GM12873 (cell line): ENCODE results near the gene ACTN4.
A peak's percentile ranks its signal among the peaks of the same experiment; 100 is the strongest.

Source experiments
- TF ChIP-seq, protein P1 (sequence below): IDR thresholded peaks from 2 replicates; pipeline ENCODE4 v1.5.1; 2012; ENCODE audit warnings: low read depth, mild to moderate bottlenecking, moderate library complexity, low read length, control low read depth; ENCODE audit not compliant: insufficient read depth; ENCODE audit errors: missing control alignments

ACTN4 gene

DNA sequence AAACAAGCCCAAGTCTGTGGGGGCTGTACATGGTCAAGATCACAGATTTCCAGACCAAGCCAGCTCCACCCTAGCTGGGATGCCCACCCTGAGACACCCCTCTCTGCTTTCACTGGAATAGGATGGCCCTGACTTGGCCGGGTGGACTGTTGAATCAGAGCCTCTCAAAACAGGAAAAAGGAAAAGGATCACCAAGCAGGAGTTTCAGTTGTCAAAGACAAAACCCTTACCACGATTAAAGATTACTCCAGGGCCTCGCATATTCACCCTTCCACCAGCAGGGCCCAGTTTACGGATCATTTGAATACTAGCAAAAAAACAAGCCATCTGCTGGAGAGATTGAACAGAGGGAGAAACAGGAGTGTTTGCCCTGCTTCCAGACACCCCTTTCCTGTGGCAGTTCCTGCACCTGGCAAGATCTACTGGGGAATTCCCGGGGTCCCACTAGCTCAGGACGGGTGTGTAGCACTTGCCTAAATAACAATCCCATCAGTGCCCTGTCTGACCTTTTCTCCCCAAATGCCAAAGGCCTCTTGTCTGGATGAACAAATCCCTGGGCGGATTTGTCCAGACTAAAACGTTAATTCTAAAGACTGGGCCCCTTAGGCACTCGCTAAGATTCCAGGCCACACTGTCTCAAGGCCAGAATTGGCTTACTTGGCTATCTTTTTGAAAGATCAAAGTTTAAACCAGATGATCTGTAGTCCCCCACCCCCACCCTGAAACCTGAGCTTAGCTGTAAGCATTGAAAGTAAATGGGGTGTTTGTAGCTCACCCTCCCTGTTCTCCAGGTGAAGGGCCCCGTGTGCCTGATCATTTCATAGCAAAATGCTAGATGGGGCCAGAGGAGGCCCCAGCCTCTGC, 38.4 kb downstream of the ACTN4 start:
- TF ChIP-seq, protein P1, sequence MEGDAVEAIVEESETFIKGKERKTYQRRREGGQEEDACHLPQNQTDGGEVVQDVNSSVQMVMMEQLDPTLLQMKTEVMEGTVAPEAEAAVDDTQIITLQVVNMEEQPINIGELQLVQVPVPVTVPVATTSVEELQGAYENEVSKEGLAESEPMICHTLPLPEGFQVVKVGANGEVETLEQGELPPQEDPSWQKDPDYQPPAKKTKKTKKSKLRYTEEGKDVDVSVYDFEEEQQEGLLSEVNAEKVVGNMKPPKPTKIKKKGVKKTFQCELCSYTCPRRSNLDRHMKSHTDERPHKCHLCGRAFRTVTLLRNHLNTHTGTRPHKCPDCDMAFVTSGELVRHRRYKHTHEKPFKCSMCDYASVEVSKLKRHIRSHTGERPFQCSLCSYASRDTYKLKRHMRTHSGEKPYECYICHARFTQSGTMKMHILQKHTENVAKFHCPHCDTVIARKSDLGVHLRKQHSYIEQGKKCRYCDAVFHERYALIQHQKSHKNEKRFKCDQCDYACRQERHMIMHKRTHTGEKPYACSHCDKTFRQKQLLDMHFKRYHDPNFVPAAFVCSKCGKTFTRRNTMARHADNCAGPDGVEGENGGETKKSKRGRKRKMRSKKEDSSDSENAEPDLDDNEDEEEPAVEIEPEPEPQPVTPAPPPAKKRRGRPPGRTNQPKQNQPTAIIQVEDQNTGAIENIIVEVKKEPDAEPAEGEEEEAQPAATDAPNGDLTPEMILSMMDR: peak; percentile 65

DNA sequence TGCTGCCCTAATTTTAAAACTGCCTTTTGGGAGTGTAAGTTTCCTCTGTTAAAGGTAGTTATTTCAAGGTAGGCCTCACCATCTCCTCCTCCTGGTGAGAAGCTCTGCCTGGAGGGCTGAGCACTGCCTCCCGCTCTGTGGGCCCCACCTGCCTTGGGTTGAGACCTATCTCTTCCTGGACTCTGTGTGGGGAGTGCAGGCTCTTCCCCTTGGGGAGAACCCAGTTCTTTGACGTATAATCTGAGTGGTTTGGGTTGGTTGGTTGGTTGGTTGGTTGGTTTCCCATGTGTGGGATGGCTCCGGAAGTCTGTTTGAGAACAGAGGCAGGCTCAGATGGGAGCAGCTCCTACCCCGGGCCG, 39.1 kb downstream of the ACTN4 start:
- TF ChIP-seq, protein P1: peak; percentile 24

DNA sequence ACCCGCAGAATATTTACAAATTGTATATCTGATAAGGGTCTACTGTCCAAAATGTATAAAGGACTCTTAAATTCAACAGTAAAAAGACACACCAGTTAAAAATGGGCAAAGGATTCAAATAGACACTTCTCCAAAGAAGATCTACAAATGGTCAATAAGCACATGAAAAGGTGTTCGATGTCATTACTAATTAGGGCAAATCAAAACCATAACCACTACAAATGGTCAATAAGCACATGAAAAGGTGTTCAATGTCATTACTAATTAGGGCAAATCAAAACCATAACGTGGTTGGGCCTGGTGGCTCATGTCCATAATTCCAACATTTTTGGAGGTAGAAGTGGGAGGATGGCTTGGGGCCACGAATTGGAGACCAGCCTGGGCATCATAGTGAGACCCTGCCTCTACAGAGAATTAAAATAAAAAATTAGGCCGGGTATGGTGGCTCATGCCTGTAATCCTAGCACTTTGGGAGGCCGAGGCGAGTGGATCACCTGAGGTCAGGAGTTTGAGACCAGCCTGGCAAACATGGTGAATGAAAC, 40.5 kb downstream of the ACTN4 start:
- TF ChIP-seq, protein P1: no peak

DNA sequence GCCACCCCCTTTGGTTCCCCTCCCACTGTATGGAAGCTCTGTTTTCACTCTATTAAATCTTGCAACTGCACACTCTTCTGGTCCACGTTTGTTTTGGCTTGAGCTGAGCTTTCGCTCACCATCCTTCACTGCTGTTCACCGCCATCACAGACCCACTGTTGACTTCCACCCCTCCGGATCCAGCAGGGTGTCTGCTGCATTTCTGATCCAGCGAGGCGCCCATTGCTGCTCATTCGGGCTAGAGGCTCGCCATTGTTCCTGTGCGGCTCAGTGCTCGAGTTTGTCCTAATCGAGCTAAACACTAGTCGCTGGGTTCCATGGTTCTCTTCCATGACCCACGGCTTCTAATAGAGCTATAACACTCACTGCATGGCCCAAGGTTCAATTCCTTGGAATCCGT, 42.7 kb downstream of the ACTN4 start:
- TF ChIP-seq, protein P1: no peak

DNA sequence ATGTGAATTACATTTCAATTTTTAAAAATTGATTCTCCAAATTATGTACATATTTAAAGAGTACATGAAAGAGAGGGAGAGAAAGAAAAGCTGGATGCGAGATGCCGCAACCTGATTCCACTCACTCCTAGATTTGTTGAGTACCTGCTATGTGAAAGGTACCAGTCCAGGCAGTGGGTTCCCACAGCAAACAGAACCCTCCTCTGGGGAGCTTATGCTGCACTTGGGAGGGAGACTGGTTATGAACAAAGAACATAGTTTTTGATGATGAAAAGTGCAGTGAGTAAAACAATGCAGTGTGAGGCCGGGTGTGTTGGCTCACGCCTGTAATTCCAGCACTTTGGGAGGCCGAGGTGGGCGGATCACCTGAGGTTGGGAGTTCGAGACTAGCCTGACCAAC, 43.4 kb downstream of the ACTN4 start:
- TF ChIP-seq, protein P1: no peak

DNA sequence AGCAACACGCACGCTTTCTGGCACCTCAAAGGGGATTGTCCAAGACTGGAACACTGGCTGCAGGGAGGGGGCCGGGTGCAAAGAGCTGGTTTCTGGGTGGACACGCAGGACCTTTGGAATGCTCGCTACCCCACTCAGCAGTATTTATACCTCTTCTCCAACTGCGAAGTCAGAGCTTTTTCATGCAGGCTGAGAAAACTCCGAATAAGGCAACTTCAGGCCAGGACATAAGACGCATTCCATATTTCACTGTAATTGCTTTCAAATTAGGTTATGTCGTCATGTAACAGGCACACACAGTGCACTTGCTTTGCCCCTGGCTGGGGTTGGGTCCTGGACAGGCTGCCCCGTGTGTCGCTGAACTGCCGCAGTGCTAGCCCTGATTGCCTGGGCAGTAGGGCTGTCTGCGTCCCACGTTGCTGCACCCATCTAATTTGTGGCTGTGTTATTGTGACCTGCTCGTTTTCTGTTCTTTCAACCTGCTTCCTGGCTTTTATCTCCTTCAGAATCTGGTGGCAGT, 44.5 kb downstream of the ACTN4 start:
- TF ChIP-seq, protein P1: no peak
